D721Med (cell line): ENCODE results near the gene TBC1D2.

Experiments
- DNase-seq: peaks from one replicate; pipeline ENCODE4 v3.0.0; 2011; ENCODE audit warnings: low spot score; ENCODE audit not compliant: insufficient read length
- FAIRE-seq: peaks from 2 replicates; lab custom pipeline; 2011; peaks lifted over from hg19 to GRCh38; lab: Jason Lieb, UNC
- CTCF ChIP-seq: IDR thresholded peaks from 2 replicates; pipeline ENCODE4 v1.5.1; 2012; ENCODE audit warnings: mild to moderate bottlenecking, control low read depth; ENCODE audit not compliant: insufficient read depth; ENCODE audit errors: missing control alignments

The TBC1D2 gene

DNA sequence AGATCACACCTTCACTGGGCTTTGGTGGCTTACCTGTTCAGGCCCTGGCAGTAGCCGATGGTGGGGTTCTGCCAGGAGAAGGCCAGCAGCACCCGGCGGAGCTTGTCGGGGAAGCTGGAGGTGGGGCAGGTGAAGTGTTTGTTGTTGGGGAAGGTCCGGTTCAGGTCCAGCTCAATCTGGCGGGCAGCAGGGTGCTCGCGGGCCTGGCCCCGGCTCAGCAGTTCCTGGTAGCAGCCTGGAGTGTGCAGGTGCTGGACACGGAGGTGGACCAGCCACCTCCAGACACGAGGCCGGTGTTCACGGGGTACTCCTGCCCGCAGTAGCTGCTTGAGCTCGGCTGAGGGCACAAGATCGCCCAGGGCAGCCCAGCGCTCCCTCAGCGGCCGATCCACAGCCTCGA is 46.8 kb downstream of the TBC1D2 start:
- no peak for FAIRE-seq
- no peak for DNase-seq
- TF ChIP-seq CTCF: no peak

- FAIRE-seq (no peak), DNase-seq (no peak)
- no peak for TF ChIP-seq CTCF
Measured at GRCh38 chr9:98207606-98208005, 47.8 kb downstream of the TBC1D2 start.

- FAIRE-seq (no peak), DNase-seq (no peak)
- no peak for TF ChIP-seq CTCF
Measured at GRCh38 chr9:98206754-98207153, 48.7 kb downstream of the TBC1D2 start.

DNA sequence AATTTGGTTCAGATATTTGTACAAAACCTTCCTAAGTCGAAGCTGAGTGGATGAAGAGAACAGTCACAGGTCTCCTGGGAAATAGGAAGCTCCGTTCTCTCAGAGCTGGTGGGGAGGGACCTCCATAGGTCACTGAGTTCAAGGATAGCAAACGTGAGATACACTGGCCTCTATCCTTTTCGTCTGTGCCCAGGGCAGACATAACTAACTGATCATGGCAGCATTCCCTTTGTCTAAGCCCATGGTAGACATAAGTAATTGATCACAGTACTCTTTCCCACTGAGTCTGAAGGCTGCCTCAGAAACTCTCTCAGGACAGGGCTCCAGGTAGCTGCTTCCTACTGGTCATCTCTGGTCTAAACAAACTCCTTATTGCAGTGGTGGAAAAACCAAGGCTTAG is 50.8 kb downstream of the TBC1D2 start:
- no peak for FAIRE-seq
- DNase-seq: no peak
- TF ChIP-seq CTCF: no peak

DNA sequence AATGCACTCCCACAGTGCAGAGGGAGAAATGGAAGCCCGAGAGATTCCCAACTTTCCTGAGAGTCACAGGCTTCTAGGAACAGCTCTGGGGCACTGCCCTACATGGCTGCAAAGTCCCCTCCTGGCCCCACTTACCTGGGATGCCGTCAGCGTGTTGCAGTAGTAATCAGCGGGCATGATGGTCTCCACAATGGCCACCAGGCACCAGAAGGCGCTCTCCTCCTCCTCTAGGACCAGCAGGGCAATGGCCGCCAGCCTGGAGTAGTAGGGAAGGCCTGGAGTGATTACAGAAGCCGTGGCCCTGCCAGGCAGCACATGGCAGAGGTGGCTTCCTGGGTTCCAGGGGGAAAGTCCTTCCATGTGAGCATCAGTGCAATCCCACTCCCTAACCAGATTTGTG is 52.3 kb downstream of the TBC1D2 start:
- no peak for TF ChIP-seq CTCF
- no peak for DNase-seq
- no peak for FAIRE-seq

GRCh38 chr9:98202252-98202651 is 53.2 kb downstream of the TBC1D2 start:
- TF ChIP-seq CTCF: no peak
- no peak for DNase-seq
- no peak for FAIRE-seq

DNA sequence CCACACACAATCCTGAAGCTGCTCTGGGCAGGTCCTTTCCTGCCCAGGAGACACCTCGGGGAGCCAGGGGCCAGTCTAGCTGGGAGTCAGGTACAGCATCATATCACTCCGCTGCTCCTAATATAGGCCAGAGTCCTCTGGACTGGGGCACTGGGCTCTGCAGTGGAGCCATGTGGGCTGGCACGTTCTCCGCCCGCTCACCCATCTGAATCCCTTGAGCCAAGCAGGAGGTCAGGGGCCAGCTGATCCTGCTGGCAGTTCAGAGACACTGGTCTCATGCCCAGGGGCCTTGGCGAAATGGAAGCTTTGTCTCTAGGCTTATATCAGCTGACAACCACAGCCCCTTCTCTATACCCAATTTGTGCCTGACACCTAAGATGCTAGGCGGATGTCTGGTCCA is 53.7 kb downstream of the TBC1D2 start:
- no peak for FAIRE-seq

More for the DNA sequence above, 53.7 kb downstream of the TBC1D2 start:
- DNase-seq: no peak
- no peak for TF ChIP-seq CTCF
